HG02884 (cell line): ENCODE results near the gene GNE.
"Not testable (repeated sequence)": the region's sequence is repeated elsewhere in the genome, so short reads cannot be mapped to it uniquely, and the experiment has no call there.

ENCODE experiments used
- ATAC-seq: cut with Tn5 transposase; IDR thresholded peaks from one replicate; pipeline ENCODE4 v1.9.1; 2021; ENCODE audit warnings: mild to moderate bottlenecking, moderate library complexity; ENCODE audit not compliant: unreplicated experiment

Gene GNE

GRCh38 chr9:36268007-36268427 lies 9.8 kb upstream of the GNE start:
- ATAC-seq, result no peak

- no peak for ATAC-seq
Observed at GRCh38 chr9:36264896-36265295, 6.6 kb upstream of the GNE start.

- no peak for ATAC-seq
Observed at GRCh38 chr9:36263683-36264082, 5.4 kb upstream of the GNE start.

GRCh38 chr9:36258996-36259533 lies 817 bp upstream of the GNE start:
- ATAC-seq, result no peak

- ATAC-seq, result no peak
Observed at GRCh38 chr9:36251428-36251827, 6.8 kb downstream of the GNE start.

- no peak for ATAC-seq
Observed at GRCh38 chr9:36250079-36250478, 8.2 kb downstream of the GNE start.

GRCh38 chr9:36249189-36249588 lies 9.1 kb downstream of the GNE start:
- no peak for ATAC-seq

- ATAC-seq, result not testable (repeated sequence)
Observed at GRCh38 chr9:36248061-36248460, 10.2 kb downstream of the GNE start.

GRCh38 chr9:36247356-36247755 lies 10.9 kb downstream of the GNE start:
- no peak for ATAC-seq

- no peak for ATAC-seq
Observed at GRCh38 chr9:36245906-36246305, 12.3 kb downstream of the GNE start.

- not testable (repeated sequence) for ATAC-seq
Observed at GRCh38 chr9:36239675-36240074, 18.6 kb downstream of the GNE start.

GRCh38 chr9:36239205-36239604 lies 19.0 kb downstream of the GNE start:
- ATAC-seq, result not testable (repeated sequence)

- ATAC-seq, result no peak
Observed at GRCh38 chr9:36237230-36237629, 21.0 kb downstream of the GNE start.

- ATAC-seq, result no peak
Observed at GRCh38 chr9:36222449-36222848, 35.8 kb downstream of the GNE start.

- no peak for ATAC-seq
Observed at GRCh38 chr9:36221667-36222066, 36.6 kb downstream of the GNE start.

GRCh38 chr9:36218411-36218901 lies 39.8 kb downstream of the GNE start:
- ATAC-seq, result no peak

- ATAC-seq, result no peak
Observed at GRCh38 chr9:36218011-36218410, 40.2 kb downstream of the GNE start.

GRCh38 chr9:36217256-36217968 lies 40.8 kb downstream of the GNE start:
- ATAC-seq, result no peak

- no peak for ATAC-seq
Observed at GRCh38 chr9:36214571-36214970, 43.7 kb downstream of the GNE start.

- ATAC-seq, result no peak
Observed at GRCh38 chr9:36213989-36214388, 44.3 kb downstream of the GNE start.

- no peak for ATAC-seq
Observed at GRCh38 chr9:36213387-36213786, 44.9 kb downstream of the GNE start.

GRCh38 chr9:36211510-36211909 lies 46.7 kb downstream of the GNE start:
- no peak for ATAC-seq

- no peak for ATAC-seq
Observed at GRCh38 chr9:36210722-36211121, 47.5 kb downstream of the GNE start.
